H9 (cell line): ENCODE measurements around the gene CAMK1G. TPM values are rescaled to one million over a fixed set of nuclear protein-coding genes. Genes with fewer than 3 reads are reported as not detected.

Experiments
- DNase-seq: peaks from one replicate; pipeline ENCODE4 v3.0.0-alpha.2; 2017
- H2AFZ ChIP-seq: one replicate; pipeline ENCODE4 v1.6.1; 2013; ENCODE audit warnings: mild to moderate bottlenecking, low read length, control low read depth, moderate library complexity
- H2AK5ac ChIP-seq: 2 replicates; pipeline ENCODE4 v1.6.1; 2013; ENCODE audit warnings: low read length, control low read depth, mixed read lengths; ENCODE audit not compliant: insufficient read length
- H2BK120ac ChIP-seq: one replicate; pipeline ENCODE4 v1.6.1; 2013; ENCODE audit warnings: low read depth, mild to moderate bottlenecking, low read length, control low read depth, inconsistent platforms; ENCODE audit not compliant: poor library complexity, severe bottlenecking
- H2BK12ac ChIP-seq: 2 replicates; pipeline ENCODE4 v1.6.1; 2013; ENCODE audit warnings: low read length, control low read depth, mixed read lengths, low read depth; ENCODE audit not compliant: insufficient read length
- H2BK15ac ChIP-seq: 2 replicates; pipeline ENCODE4 v1.6.1; 2013; ENCODE audit warnings: low read depth, low read length, control low read depth
- H2BK20ac ChIP-seq: one replicate; pipeline ENCODE4 v1.6.1; 2013; ENCODE audit warnings: low read depth, mild to moderate bottlenecking, low read length, control low read depth, inconsistent platforms; ENCODE audit not compliant: poor library complexity, severe bottlenecking
- H2BK5ac ChIP-seq: 2 replicates; pipeline ENCODE4 v1.6.1; 2013; ENCODE audit warnings: low read length, control low read depth, mixed read lengths; ENCODE audit not compliant: insufficient read length
- H3K14ac ChIP-seq: 2 replicates; pipeline ENCODE4 v1.6.1; 2013; ENCODE audit warnings: low read length, control low read depth; ENCODE audit not compliant: insufficient read depth
- H3K18ac ChIP-seq: 2 replicates; pipeline ENCODE4 v1.6.1; 2013; ENCODE audit warnings: low read depth, mild to moderate bottlenecking, mixed read lengths, low read length, control low read depth; ENCODE audit not compliant: insufficient read length
- H3K23ac ChIP-seq: 2 replicates; pipeline ENCODE4 v1.6.1; 2013; ENCODE audit warnings: low read length, control low read depth, mixed read lengths, low read depth; ENCODE audit not compliant: insufficient read length
- H3K23me2 ChIP-seq: 2 replicates; pipeline ENCODE4 v1.6.1; 2013; ENCODE audit warnings: low read depth, mild to moderate bottlenecking, mixed read lengths, low read length, control low read depth; ENCODE audit not compliant: insufficient read length, poor library complexity, severe bottlenecking
- H3K27ac ChIP-seq: 2 replicates; pipeline ENCODE4 v1.5.1; 2013; ENCODE audit warnings: low read length, control low read depth, mixed read lengths, low read depth; ENCODE audit not compliant: insufficient read length
- H3K27me3 ChIP-seq: 2 replicates; pipeline ENCODE4 v1.6.1; 2013; ENCODE audit warnings: low read length, control low read depth, inconsistent platforms; ENCODE audit not compliant: insufficient read depth
- H3K4ac ChIP-seq: 2 replicates; pipeline ENCODE4 v1.6.1; 2013; ENCODE audit warnings: low read depth, mild to moderate bottlenecking, control low read depth, inconsistent platforms, low read length, moderate library complexity
- H3K4me1 ChIP-seq: 2 replicates; pipeline ENCODE4 v1.6.1; 2013; ENCODE audit warnings: low read length, control low read depth, inconsistent platforms; ENCODE audit not compliant: insufficient read depth
- H3K4me2 ChIP-seq: 2 replicates; pipeline ENCODE4 v1.6.1; 2013; ENCODE audit warnings: low read length, control low read depth, mixed read lengths; ENCODE audit not compliant: insufficient read length, insufficient read depth
- H3K56ac ChIP-seq: 2 replicates; pipeline ENCODE4 v1.6.1; 2013; ENCODE audit warnings: low read depth, mild to moderate bottlenecking, mixed read lengths, low read length, control low read depth; ENCODE audit not compliant: insufficient read length
- H3K79me1 ChIP-seq: 2 replicates; pipeline ENCODE4 v1.6.1; 2013; ENCODE audit warnings: low read depth, mild to moderate bottlenecking, moderate library complexity, low read length, control low read depth, inconsistent platforms; ENCODE audit not compliant: insufficient read depth, poor library complexity, severe bottlenecking
- H3K79me2 ChIP-seq: 2 replicates; pipeline ENCODE4 v1.6.1; 2013; ENCODE audit warnings: low read length, control low read depth, inconsistent platforms; ENCODE audit not compliant: insufficient read depth
- H3K9ac ChIP-seq: 2 replicates; pipeline ENCODE4 v1.6.1; 2013; ENCODE audit warnings: low read length, control low read depth, mixed read lengths; ENCODE audit not compliant: insufficient read length; ENCODE audit errors: extremely low read depth
- H3K9me3 ChIP-seq: one replicate; pipeline ENCODE4 v1.6.1; 2013; ENCODE audit warnings: low read depth, low read length, inconsistent platforms; ENCODE audit not compliant: control insufficient read depth
- H3T11ph ChIP-seq: one replicate; pipeline ENCODE4 v1.6.1; 2013; ENCODE audit warnings: mild to moderate bottlenecking, low read length, control low read depth, inconsistent platforms
- H4K20me1 ChIP-seq: one replicate; pipeline ENCODE4 v1.6.1; 2013; ENCODE audit not compliant: control insufficient read depth, insufficient read length, insufficient read depth
- H4K5ac ChIP-seq: 2 replicates; pipeline ENCODE4 v1.6.1; 2013; ENCODE audit warnings: low read depth, mild to moderate bottlenecking, mixed read lengths, low read length, control low read depth; ENCODE audit not compliant: insufficient read length
- H4K8ac ChIP-seq: replicated peaks from 2 replicates; pipeline ENCODE4 v1.6.1; 2013; ENCODE audit warnings: low read length, control low read depth, mixed read lengths, low read depth; ENCODE audit not compliant: insufficient read length
- H4K91ac ChIP-seq: 2 replicates; pipeline ENCODE4 v1.6.1; 2013; ENCODE audit warnings: low read depth, mild to moderate bottlenecking, moderate library complexity, mixed read lengths, low read length, control low read depth; ENCODE audit not compliant: insufficient read length
- H3K27ac Mint-ChIP-seq, 3 experiments: 2 replicates in 2 of 3; 3 replicates in 1 of 3; pipeline ENCODE4 v1.8.0; 2020 to 2021; ENCODE audit warnings: mixed read lengths in 3 of 3, mild to moderate bottlenecking in 1 of 3, moderate library complexity in 1 of 3
- H3K27me3 Mint-ChIP-seq: 2 replicates; pipeline ENCODE4 v1.8.0; 2021; ENCODE audit warnings: low read depth, mild to moderate bottlenecking, moderate library complexity, mixed read lengths
- H3K36me3 Mint-ChIP-seq, 3 experiments: 2 replicates in 2 of 3; 3 replicates in 1 of 3; pipeline ENCODE4 v1.8.0; 2020 to 2021; ENCODE audit warnings: low read depth in 3 of 3, mixed read lengths in 3 of 3; ENCODE audit not compliant: insufficient read depth in 1 of 3
- H3K4me1 Mint-ChIP-seq, 2 experiments: 2 replicates each; pipeline ENCODE4 v1.8.0; 2020; ENCODE audit warnings: mixed read lengths in 2 of 2
- H3K4me3 Mint-ChIP-seq, 2 experiments: 2 replicates in 1 of 2; 3 replicates in 1 of 2; pipeline ENCODE4 v1.8.0; 2020 to 2021; ENCODE audit warnings: mild to moderate bottlenecking in 2 of 2, mixed read lengths in 2 of 2, moderate library complexity in 1 of 2
- H3K9me3 Mint-ChIP-seq, 2 experiments: 2 replicates in 1 of 2; 3 replicates in 1 of 2; pipeline ENCODE4 v1.8.0; 2020; ENCODE audit warnings: mild to moderate bottlenecking in 2 of 2, mixed read lengths in 2 of 2, moderate library complexity in 1 of 2
- WGBS: extraction: QIAGEN DNeasy Blood & Tissue Kit; methylation state at CpG from one replicate; pipeline ENCODE4 v1.1.7; 2013; ENCODE audit warnings: missing lambda C conversion rate, low lambda C conversion rate, mixed read lengths; ENCODE audit not compliant: insufficient read length; ENCODE audit errors: extremely low coverage; 5-methylcytosine and 5-hydroxymethylcytosine counted together
- total RNA-seq: library from RNA; stranded (reverse); gene quantifications from 2 replicates; pipeline ENCODE4 v1.2.1, GENCODE V29; 2021
- TF ChIP-seq, protein P1 (sequence below): fragments of 200-600 bp; sonication (generic); conservative IDR thresholded peaks from 3 replicates; pipeline ENCODE4 v1.8.0; 2021; ENCODE audit warnings: antibody characterized with exemption, mild to moderate bottlenecking

Gene CAMK1G
- total RNA-seq, 1 experiment from 2014 or later = 0.28 TPM

- no peaks in the 10 kb centered on the region for H3K9me3 ChIP-seq
- no peak overlapping the region for H2BK5ac ChIP-seq
- H2AFZ ChIP-seq = no peak overlapping the region
- no peak overlapping the region for H3K4ac ChIP-seq
- H4K5ac ChIP-seq = no peak overlapping the region
- Mint-ChIP-seq H3K27me3 (peaks cover 4% of the 10 kb centered on the region), H3K36me3 (no peaks in the 10 kb centered on the region; a peak in 1 of 7 replicates), H3K4me3 (no peak overlapping the region), H3K27ac (no peak overlapping the region; a peak in 1 of 7 replicates), H3K4me1 (peaks cover 7 to 11% of the 10 kb centered on the region in 2 experiments), H3K9me3 (no peaks in the 10 kb centered on the region)
- H3K4me2 ChIP-seq = no peak overlapping the region
- no peak overlapping the region for H3K14ac ChIP-seq
- H3K18ac ChIP-seq = no peak overlapping the region
- H2AK5ac ChIP-seq = no peak overlapping the region
- no peak overlapping the region for H2BK12ac ChIP-seq
- no peak overlapping the region for H2BK15ac ChIP-seq
- H3K9ac ChIP-seq = no peak overlapping the region
- no peak overlapping the region for H3K27ac ChIP-seq
- no peaks in the 10 kb centered on the region for H4K20me1 ChIP-seq
- TF ChIP-seq, protein P1, sequence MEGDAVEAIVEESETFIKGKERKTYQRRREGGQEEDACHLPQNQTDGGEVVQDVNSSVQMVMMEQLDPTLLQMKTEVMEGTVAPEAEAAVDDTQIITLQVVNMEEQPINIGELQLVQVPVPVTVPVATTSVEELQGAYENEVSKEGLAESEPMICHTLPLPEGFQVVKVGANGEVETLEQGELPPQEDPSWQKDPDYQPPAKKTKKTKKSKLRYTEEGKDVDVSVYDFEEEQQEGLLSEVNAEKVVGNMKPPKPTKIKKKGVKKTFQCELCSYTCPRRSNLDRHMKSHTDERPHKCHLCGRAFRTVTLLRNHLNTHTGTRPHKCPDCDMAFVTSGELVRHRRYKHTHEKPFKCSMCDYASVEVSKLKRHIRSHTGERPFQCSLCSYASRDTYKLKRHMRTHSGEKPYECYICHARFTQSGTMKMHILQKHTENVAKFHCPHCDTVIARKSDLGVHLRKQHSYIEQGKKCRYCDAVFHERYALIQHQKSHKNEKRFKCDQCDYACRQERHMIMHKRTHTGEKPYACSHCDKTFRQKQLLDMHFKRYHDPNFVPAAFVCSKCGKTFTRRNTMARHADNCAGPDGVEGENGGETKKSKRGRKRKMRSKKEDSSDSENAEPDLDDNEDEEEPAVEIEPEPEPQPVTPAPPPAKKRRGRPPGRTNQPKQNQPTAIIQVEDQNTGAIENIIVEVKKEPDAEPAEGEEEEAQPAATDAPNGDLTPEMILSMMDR = no peak
- no peaks in the 10 kb centered on the region for H3K27me3 ChIP-seq
- H3K23ac ChIP-seq = no peak overlapping the region
- no peak for DNase-seq
- no peak overlapping the region for H2BK20ac ChIP-seq
- no peaks in the 10 kb centered on the region for H3K23me2 ChIP-seq
- H4K91ac ChIP-seq = no peak overlapping the region
- no peak overlapping the region for H3K56ac ChIP-seq
- WGBS = no CpG with 5 or more reads among the region's 4 CpGs
- H3K79me1 ChIP-seq = no peaks in the 10 kb centered on the region
- no peaks in the 10 kb centered on the region for H3K79me2 ChIP-seq
- no peak overlapping the region for H3T11ph ChIP-seq
- no peaks in the 10 kb centered on the region for H3K4me1 ChIP-seq
- H2BK120ac ChIP-seq = no peak overlapping the region
- no peak overlapping the region for H4K8ac ChIP-seq
These were observed 63.6 kb downstream of the CAMK1G start for GRCh38 chr1:209647156-209647555.
